DND-41 (cell line): ENCODE data around the gene CACHD1.

ENCODE experiments used
- ATAC-seq: fragments of 200-7000 bp; cut with Tn5 transposase; 3 replicates; pipeline ENCODE4 v1.9.1; 2021; ENCODE audit warnings: low read depth; ENCODE audit not compliant: insufficient read depth
- DNase-seq: peaks from one replicate; pipeline ENCODE4 v3.0.0-alpha.2; 2020
- H2AFZ ChIP-seq: 2 replicates; pipeline ENCODE4 v1.6.0; 2012; ENCODE audit warnings: low read depth, low read length
- H3K27ac ChIP-seq: 2 replicates; pipeline ENCODE4 v1.5.1; 2012; ENCODE audit warnings: low read length, inconsistent platforms
- H3K27me3 ChIP-seq: fragments of 200-600 bp; sonication (generic); 2 replicates; pipeline ENCODE4 v1.6.0; 2012; ENCODE audit warnings: low read length, mild to moderate bottlenecking, inconsistent platforms; ENCODE audit not compliant: insufficient read depth, poor library complexity
- H3K36me3 ChIP-seq: 2 replicates; pipeline ENCODE4 v1.5.1; 2012; ENCODE audit warnings: low read length, inconsistent platforms; ENCODE audit not compliant: insufficient read depth
- H3K4me1 ChIP-seq: 2 replicates; pipeline ENCODE4 v1.5.1; 2012; ENCODE audit warnings: mild to moderate bottlenecking, low read length; ENCODE audit not compliant: insufficient read depth
- H3K4me2 ChIP-seq: 2 replicates; pipeline ENCODE4 v1.6.0; 2012; ENCODE audit warnings: mild to moderate bottlenecking, moderate library complexity, low read length, inconsistent platforms; ENCODE audit not compliant: insufficient read depth
- H3K4me3 ChIP-seq, 2 experiments: fragments of 200-600 bp in 1 of 2; shearing (Covaris generic) in 1 of 2; 2 replicates each; pipeline ENCODE4 v1.5.1; 2012 to 2016; ENCODE audit warnings: inconsistent platforms in 2 of 2, low read length in 2 of 2, mild to moderate bottlenecking in 2 of 2, low read depth in 1 of 2, moderate library complexity in 1 of 2
- H3K79me2 ChIP-seq: 2 replicates; pipeline ENCODE4 v1.6.0; 2012; ENCODE audit warnings: low read length, inconsistent platforms; ENCODE audit not compliant: insufficient read depth
- H3K9ac ChIP-seq: 2 replicates; pipeline ENCODE4 v1.6.0; 2012; ENCODE audit warnings: low read depth, mild to moderate bottlenecking, inconsistent platforms, low read length, moderate library complexity
- H3K9me3 ChIP-seq: 2 replicates; pipeline ENCODE4 v1.5.1; 2012; ENCODE audit warnings: low read length, moderate library complexity, mild to moderate bottlenecking, inconsistent platforms; ENCODE audit not compliant: insufficient read depth, severe bottlenecking
- H4K20me1 ChIP-seq: 2 replicates; pipeline ENCODE4 v1.6.0; 2012; ENCODE audit warnings: low read length; ENCODE audit not compliant: insufficient read depth
- CTCF ChIP-seq: IDR thresholded peaks from 2 replicates; pipeline ENCODE4 v1.5.1; 2012; ENCODE audit warnings: borderline replicate concordance, low read length, moderate library complexity, mild to moderate bottlenecking; ENCODE audit not compliant: poor library complexity, severe bottlenecking; ENCODE audit errors: extremely low read depth
- EZH2 ChIP-seq: IDR thresholded peaks from 3 replicates; pipeline ENCODE4 v1.6.1; 2012; ENCODE audit warnings: borderline replicate concordance, low read depth, mild to moderate bottlenecking, moderate library complexity, low read length, inconsistent platforms; ENCODE audit not compliant: severe bottlenecking

The CACHD1 gene

GRCh38 chr1:64683419-64683818 is 213.5 kb downstream of the CACHD1 start:
- Histone ChIP-seq H3K9me3 (no peaks in the 10 kb centered on the region), H3K4me1 (no peaks in the 10 kb centered on the region), H3K9ac (no peak overlapping the region), H3K79me2 (no peaks in the 10 kb centered on the region), H3K27ac (no peak overlapping the region), H2AFZ (no peak overlapping the region), H3K36me3 (no peaks in the 10 kb centered on the region), H3K4me2 (no peak overlapping the region), H3K4me3 (no peak overlapping the region), H4K20me1 (no peaks in the 10 kb centered on the region), H3K27me3 (peaks cover 3% of the 10 kb centered on the region)
- DNase-seq (no peak), ATAC-seq (no peak)
- no peak for TF ChIP-seq EZH2
- TF ChIP-seq CTCF: no peak

GRCh38 chr1:64685217-64685616 is 215.3 kb downstream of the CACHD1 start:
- Histone ChIP-seq H3K36me3 (no peaks in the 10 kb centered on the region), H3K9ac (no peak overlapping the region)
- TF ChIP-seq EZH2: no peak
- TF ChIP-seq CTCF: no peak

GRCh38 chr1:64685765-64686341 is 215.9 kb downstream of the CACHD1 start:
- Histone ChIP-seq H3K4me3 (no peak overlapping the region), H3K27me3 (peaks cover 3% of the 10 kb centered on the region), H2AFZ (no peak overlapping the region), H3K36me3 (no peaks in the 10 kb centered on the region), H3K4me1 (no peaks in the 10 kb centered on the region), H3K79me2 (no peaks in the 10 kb centered on the region), H3K9ac (no peak overlapping the region), H3K4me2 (no peak overlapping the region), H3K9me3 (no peaks in the 10 kb centered on the region), H3K27ac (no peak overlapping the region), H4K20me1 (no peaks in the 10 kb centered on the region)
- DNase-seq: no peak
- ATAC-seq: no peak
- no peak for TF ChIP-seq EZH2
- no peak for TF ChIP-seq CTCF

More at GRCh38 chr1:64685217-64685616, 215.3 kb downstream of the CACHD1 start:
- Histone ChIP-seq H3K79me2 (no peaks in the 10 kb centered on the region), H2AFZ (no peak overlapping the region), H3K4me2 (no peak overlapping the region), H3K27me3 (peaks cover 3% of the 10 kb centered on the region), H3K27ac (no peak overlapping the region), H3K4me3 (no peak overlapping the region), H3K9me3 (no peaks in the 10 kb centered on the region), H4K20me1 (no peaks in the 10 kb centered on the region), H3K4me1 (no peaks in the 10 kb centered on the region)
- ATAC-seq: no peak
- DNase-seq: no peak
